Measurements from ENCODE around the gene CTNND2.

DNA sequence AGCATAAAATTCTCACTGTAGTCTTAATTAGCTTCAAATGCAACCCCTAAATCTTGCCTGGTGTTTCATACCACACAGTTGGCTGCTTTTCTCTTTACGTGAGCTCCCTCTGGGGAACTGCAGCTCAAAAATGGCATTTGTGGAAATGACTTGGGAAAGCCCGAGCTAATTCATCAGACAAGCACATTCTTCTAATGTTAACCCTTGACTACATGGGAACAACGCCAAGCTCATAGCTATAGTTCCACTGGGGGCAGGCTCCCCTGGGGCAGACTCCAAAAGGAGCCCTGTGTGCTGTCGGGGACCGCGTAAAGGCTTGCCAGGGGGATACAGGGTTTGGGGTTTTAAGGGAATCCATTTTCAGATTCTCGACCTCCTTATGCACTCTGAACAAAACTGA is 841.8 kb downstream of the CTNND2 start:
- TF ChIP-seq, protein P1, sequence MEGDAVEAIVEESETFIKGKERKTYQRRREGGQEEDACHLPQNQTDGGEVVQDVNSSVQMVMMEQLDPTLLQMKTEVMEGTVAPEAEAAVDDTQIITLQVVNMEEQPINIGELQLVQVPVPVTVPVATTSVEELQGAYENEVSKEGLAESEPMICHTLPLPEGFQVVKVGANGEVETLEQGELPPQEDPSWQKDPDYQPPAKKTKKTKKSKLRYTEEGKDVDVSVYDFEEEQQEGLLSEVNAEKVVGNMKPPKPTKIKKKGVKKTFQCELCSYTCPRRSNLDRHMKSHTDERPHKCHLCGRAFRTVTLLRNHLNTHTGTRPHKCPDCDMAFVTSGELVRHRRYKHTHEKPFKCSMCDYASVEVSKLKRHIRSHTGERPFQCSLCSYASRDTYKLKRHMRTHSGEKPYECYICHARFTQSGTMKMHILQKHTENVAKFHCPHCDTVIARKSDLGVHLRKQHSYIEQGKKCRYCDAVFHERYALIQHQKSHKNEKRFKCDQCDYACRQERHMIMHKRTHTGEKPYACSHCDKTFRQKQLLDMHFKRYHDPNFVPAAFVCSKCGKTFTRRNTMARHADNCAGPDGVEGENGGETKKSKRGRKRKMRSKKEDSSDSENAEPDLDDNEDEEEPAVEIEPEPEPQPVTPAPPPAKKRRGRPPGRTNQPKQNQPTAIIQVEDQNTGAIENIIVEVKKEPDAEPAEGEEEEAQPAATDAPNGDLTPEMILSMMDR (IDR thresholded peaks at IDR 0.05 in 4 of 5, conservative IDR thresholded peaks at IDR 0.05 in 1 of 5): no peak
- no peak for TF ChIP-seq POLR2A (IDR thresholded peaks at IDR 0.05)
